ENCODE measurements around the gene ABCA13.
A peak's percentile ranks its signal among the peaks of the same experiment; 100 is the strongest.

The ABCA13 gene

GRCh38 chr7:48295296-48295971 is 124.2 kb downstream of the ABCA13 start:
- no peak overlapping the region for H3K27ac Mint-ChIP-seq

GRCh38 chr7:48296966-48297365 is 125.7 kb downstream of the ABCA13 start:
- Mint-ChIP-seq H3K27ac (no peak overlapping the region), H3K36me3 (no peaks in the 10 kb centered on the region), H3K4me1 (no peaks in the 10 kb centered on the region), H3K9me3 (no peaks in the 10 kb centered on the region), H3K27me3 (peaks cover 6% of the 10 kb centered on the region), H3K4me3 (no peak overlapping the region)
- no peak for ATAC-seq

More at GRCh38 chr7:48295296-48295971, 124.2 kb downstream of the ABCA13 start:
- H3K27me3 Mint-ChIP-seq = peaks cover 6% of the 10 kb centered on the region
- no peak for ATAC-seq
- no peaks in the 10 kb centered on the region for H3K9me3 Mint-ChIP-seq
- H3K36me3 Mint-ChIP-seq = no peaks in the 10 kb centered on the region
- H3K4me3 Mint-ChIP-seq = no peak overlapping the region
- H3K4me1 Mint-ChIP-seq = no peaks in the 10 kb centered on the region

- no peaks in the 10 kb centered on the region for H3K36me3 Mint-ChIP-seq
- H3K4me1 Mint-ChIP-seq = no peaks in the 10 kb centered on the region
- H3K9me3 Mint-ChIP-seq = peaks cover 3% of the 10 kb centered on the region
- no peaks in the 10 kb centered on the region for H3K27me3 Mint-ChIP-seq
- H3K27ac Mint-ChIP-seq = no peak overlapping the region
- H3K4me3 Mint-ChIP-seq = no peak overlapping the region
- ATAC-seq = no peak
Observed at GRCh38 chr7:48298779-48299178, 127.5 kb downstream of the ABCA13 start.

- peak; percentile 64 for ATAC-seq
- H3K4me3 Mint-ChIP-seq = no peak overlapping the region
- H3K4me1 Mint-ChIP-seq = no peaks in the 10 kb centered on the region
- H3K36me3 Mint-ChIP-seq = no peaks in the 10 kb centered on the region
- H3K27me3 Mint-ChIP-seq = peaks cover 7% of the 10 kb centered on the region
- peaks cover 3% of the 10 kb centered on the region for H3K9me3 Mint-ChIP-seq
- no peak overlapping the region for H3K27ac Mint-ChIP-seq
Observed at GRCh38 chr7:48299580-48300169, 128.4 kb downstream of the ABCA13 start.

- no peak overlapping the region for H3K4me3 Mint-ChIP-seq
- H3K27me3 Mint-ChIP-seq = peaks cover 13% of the 10 kb centered on the region
- peaks cover 3% of the 10 kb centered on the region for H3K9me3 Mint-ChIP-seq
- no peaks in the 10 kb centered on the region for H3K4me1 Mint-ChIP-seq
- H3K27ac Mint-ChIP-seq = no peak overlapping the region
- no peak for ATAC-seq
- H3K36me3 Mint-ChIP-seq = no peaks in the 10 kb centered on the region
Observed at GRCh38 chr7:48300301-48300700, 129.0 kb downstream of the ABCA13 start.

GRCh38 chr7:48301201-48301600 is 129.9 kb downstream of the ABCA13 start:
- Mint-ChIP-seq H3K27me3 (peaks cover 19% of the 10 kb centered on the region), H3K36me3 (no peaks in the 10 kb centered on the region), H3K4me3 (no peak overlapping the region), H3K4me1 (no peaks in the 10 kb centered on the region), H3K9me3 (peaks cover 3% of the 10 kb centered on the region), H3K27ac (no peak overlapping the region)
- no peak for ATAC-seq

- Mint-ChIP-seq H3K27me3 (peaks cover 19% of the 10 kb centered on the region), H3K4me3 (no peak overlapping the region), H3K27ac (no peak overlapping the region), H3K9me3 (peaks cover 3% of the 10 kb centered on the region), H3K36me3 (no peaks in the 10 kb centered on the region), H3K4me1 (no peaks in the 10 kb centered on the region)
- no peak for ATAC-seq
Observed at GRCh38 chr7:48304641-48305040, 133.4 kb downstream of the ABCA13 start.

- H3K36me3 Mint-ChIP-seq = no peaks in the 10 kb centered on the region
- ATAC-seq = no peak
- no peak overlapping the region for H3K27ac Mint-ChIP-seq
- no peak overlapping the region for H3K4me3 Mint-ChIP-seq
- peaks cover 19% of the 10 kb centered on the region for H3K27me3 Mint-ChIP-seq
- H3K4me1 Mint-ChIP-seq = no peaks in the 10 kb centered on the region
- peaks cover 3% of the 10 kb centered on the region for H3K9me3 Mint-ChIP-seq
Observed at GRCh38 chr7:48305661-48306060, 134.4 kb downstream of the ABCA13 start.

- H3K36me3 Mint-ChIP-seq = no peaks in the 10 kb centered on the region
- peaks cover 19% of the 10 kb centered on the region for H3K27me3 Mint-ChIP-seq
- H3K4me1 Mint-ChIP-seq = no peaks in the 10 kb centered on the region
- peaks cover 3% of the 10 kb centered on the region for H3K9me3 Mint-ChIP-seq
- no peak overlapping the region for H3K27ac Mint-ChIP-seq
- no peak for ATAC-seq
- no peak overlapping the region for H3K4me3 Mint-ChIP-seq
Observed at GRCh38 chr7:48307041-48307714, 135.9 kb downstream of the ABCA13 start.

GRCh38 chr7:48309720-48310119 is 138.5 kb downstream of the ABCA13 start:
- Mint-ChIP-seq H3K27me3 (peaks cover 11% of the 10 kb centered on the region), H3K9me3 (no peaks in the 10 kb centered on the region), H3K27ac (no peak overlapping the region), H3K4me3 (no peak overlapping the region), H3K36me3 (no peaks in the 10 kb centered on the region), H3K4me1 (no peaks in the 10 kb centered on the region)
- no peak for ATAC-seq

GRCh38 chr7:48311464-48312100 is 140.3 kb downstream of the ABCA13 start:
- no peaks in the 10 kb centered on the region for H3K36me3 Mint-ChIP-seq
- no peak overlapping the region for H3K27ac Mint-ChIP-seq
- no peaks in the 10 kb centered on the region for H3K4me1 Mint-ChIP-seq
- no peak for ATAC-seq
- no peaks in the 10 kb centered on the region for H3K27me3 Mint-ChIP-seq
- H3K4me3 Mint-ChIP-seq = no peak overlapping the region
- H3K9me3 Mint-ChIP-seq = no peaks in the 10 kb centered on the region

GRCh38 chr7:48312151-48312550 is 140.9 kb downstream of the ABCA13 start:
- Mint-ChIP-seq H3K27ac (no peak overlapping the region), H3K4me3 (no peak overlapping the region), H3K9me3 (no peaks in the 10 kb centered on the region), H3K4me1 (no peaks in the 10 kb centered on the region), H3K36me3 (no peaks in the 10 kb centered on the region), H3K27me3 (no peaks in the 10 kb centered on the region)
- no peak for ATAC-seq

GRCh38 chr7:48316768-48317167 is 145.5 kb downstream of the ABCA13 start:
- Mint-ChIP-seq H3K27ac (no peak overlapping the region), H3K4me3 (no peak overlapping the region), H3K36me3 (no peaks in the 10 kb centered on the region), H3K4me1 (no peaks in the 10 kb centered on the region), H3K9me3 (no peaks in the 10 kb centered on the region), H3K27me3 (no peaks in the 10 kb centered on the region)
- ATAC-seq = no peak

GRCh38 chr7:48317360-48317759 is 146.1 kb downstream of the ABCA13 start:
- H3K36me3 Mint-ChIP-seq = no peaks in the 10 kb centered on the region
- H3K4me1 Mint-ChIP-seq = no peaks in the 10 kb centered on the region
- no peak for ATAC-seq
- H3K27ac Mint-ChIP-seq = no peak overlapping the region
- no peaks in the 10 kb centered on the region for H3K27me3 Mint-ChIP-seq
- H3K4me3 Mint-ChIP-seq = no peak overlapping the region
- no peaks in the 10 kb centered on the region for H3K9me3 Mint-ChIP-seq

- H3K9me3 Mint-ChIP-seq = no peaks in the 10 kb centered on the region
- H3K4me1 Mint-ChIP-seq = no peaks in the 10 kb centered on the region
Observed at GRCh38 chr7:48321319-48322010, 150.2 kb downstream of the ABCA13 start.

More at GRCh38 chr7:48321319-48322010, 150.2 kb downstream of the ABCA13 start:
- no peak overlapping the region for H3K27ac Mint-ChIP-seq
- ATAC-seq = peak; percentile 43
- H3K27me3 Mint-ChIP-seq = no peaks in the 10 kb centered on the region
- H3K4me3 Mint-ChIP-seq = no peak overlapping the region
- H3K36me3 Mint-ChIP-seq = no peaks in the 10 kb centered on the region
